ENCODE results near the gene WNT3A.

Gene WNT3A

GRCh38 chr1:228083871-228084278 is 77.1 kb downstream of the WNT3A start (continued):
- no peak for TF ChIP-seq ZNF518A (tag by site-specific recombination; conservative IDR thresholded peaks at IDR 0.05; ENCODE audit: low read depth)
- 0 out of 2 replicates have a peak, but pooled peaks have one; percentile 8 for TF ChIP-seq ZXDB (tag by site-specific recombination; IDR thresholded peaks at IDR 0.05)
- TF ChIP-seq ZNF157 (tag by site-specific recombination; IDR thresholded peaks at IDR 0.05): no peak
- peak; percentile 11; the same call in 1 of the 2 replicates for TF ChIP-seq ZBTB48 (tag by site-specific recombination; IDR thresholded peaks at IDR 0.05)
- peak; percentile 59; the same call in 1 of the 2 replicates for TF ChIP-seq YY1 (tag by site-specific recombination; IDR thresholded peaks at IDR 0.05)
- no peak for TF ChIP-seq ZNF354C (tag by site-specific recombination; IDR thresholded peaks at IDR 0.05; ENCODE audit: borderline replicate concordance, low read depth)
- TF ChIP-seq MEIS1 (CRISPR knock-in tag; IDR thresholded peaks at IDR 0.05; ENCODE audit: borderline replicate concordance): no peak
- TF ChIP-seq ZBTB17 (tag by site-specific recombination; IDR thresholded peaks at IDR 0.05): no peak
- no peak for TF ChIP-seq ZNF398 (tag by site-specific recombination; IDR thresholded peaks at IDR 0.05)
- no peak for TF ChIP-seq ZNF76 (tag by site-specific recombination; IDR thresholded peaks at IDR 0.05; ENCODE audit: borderline replicate concordance, low read depth)
- TF ChIP-seq SCRT2 (tag by site-specific recombination; IDR thresholded peaks at IDR 0.05): 0 out of 2 replicates have a peak, but pooled peaks have one; percentile 17
- TF ChIP-seq GLIS1 (tag by site-specific recombination; IDR thresholded peaks at IDR 0.05): no peak

GRCh38 chr1:228084325-228084724 is 77.5 kb downstream of the WNT3A start:
- 0 out of 2 replicates have a peak, but pooled peaks have one; percentile 1 for TF ChIP-seq ZXDB (tag by site-specific recombination; IDR thresholded peaks at IDR 0.05)
- peak; percentile 75 for TF ChIP-seq ZNF10 (tag by site-specific recombination; IDR thresholded peaks at IDR 0.05)
- no peak for TF ChIP-seq ZNF211 (tag by site-specific recombination; IDR thresholded peaks at IDR 0.05; ENCODE audit: low read depth)
- peak; percentile 86 for TF ChIP-seq GFI1B (tag by site-specific recombination; IDR thresholded peaks at IDR 0.05)

GRCh38 chr1:228084797-228085196 is 78.0 kb downstream of the WNT3A start:
- POLR2A ChIA-PET: interaction anchor here (1.0 kb wide), 1 partner anchor 13 kb away, joined by 3 read pairs; no protein-coding TSS in a partner anchor
- Histone ChIP-seq H3K4me1 (ENCODE audit: control insufficient read depth, insufficient read depth, low read length) (peaks cover 43% of the 10 kb centered on the region), H3K27ac (ENCODE audit: extremely low read depth, low read depth, low read length) (no peak overlapping the region; the same call in 1 of the 2 replicates)
- TF ChIP-seq ZEB2 (tag by site-specific recombination; IDR thresholded peaks at IDR 0.05) (no peak), ZNF391 (tag by site-specific recombination; IDR thresholded peaks at IDR 0.05; ENCODE audit: borderline replicate concordance, low read depth) (no peak), SCRT2 (tag by site-specific recombination; IDR thresholded peaks at IDR 0.05) (no peak), ZNF18 (tag by site-specific recombination; IDR thresholded peaks at IDR 0.05) (no peak), ZNF114 (tag by site-specific recombination; IDR thresholded peaks at IDR 0.05) (no peak), AEBP2 (tag by site-specific recombination; IDR thresholded peaks at IDR 0.05; ENCODE audit: borderline replicate concordance) (no peak), ZFP69B (tag by site-specific recombination; IDR thresholded peaks at IDR 0.05) (no peak), ZBTB1 (tag by site-specific recombination; IDR thresholded peaks at IDR 0.05) (no peak), GLI4 (tag by site-specific recombination; IDR thresholded peaks at IDR 0.05) (no peak)

More at GRCh38 chr1:228084325-228084724, 77.5 kb downstream of the WNT3A start:
- H3K36me3 ChIP-seq (ENCODE audit: control insufficient read depth in 2 of 2, insufficient read depth in 1 of 2, low read length in 2 of 2): peaks cover 0 to 47% of the 10 kb centered on the region in 2 experiments; a peak in 2 of 3 replicates
- peak overlapping the region; percentile 93; the same call in 1 of the 2 replicates for H3K27ac ChIP-seq (ENCODE audit: extremely low read depth, low read depth, low read length)
- peaks cover 41% of the 10 kb centered on the region for H3K4me1 ChIP-seq (ENCODE audit: control insufficient read depth, insufficient read depth, low read length)
- H3K9me3 ChIP-seq (ENCODE audit: control insufficient read depth, insufficient read depth, low read depth, low read length): no peaks in the 10 kb centered on the region
- ChIA-PET CTCF (interaction anchor here (0.6 to 1.2 kb wide), 5 partner anchors 47 to 774 kb away, joined by 3 to 5 read pairs (median 4); no protein-coding TSS in a partner anchor), POLR2A (interaction anchor here (0.7 to 2.9 kb wide), 4 partner anchors 13 to 90 kb away, joined by 3 to 18 read pairs (median 9); partner anchors contain the start of gene IBA57)
- H3K4me3 ChIP-seq (ENCODE audit: low read depth, low read length): peak overlapping the region; percentile 76

More at GRCh38 chr1:228084797-228085196, 78.0 kb downstream of the WNT3A start:
- CTCF ChIA-PET: interaction anchor here (0.6 to 1.2 kb wide), 4 partner anchors 46 to 416 kb away, joined by 3 to 5 read pairs (median 4); no protein-coding TSS in a partner anchor
- H3K9me3 ChIP-seq (ENCODE audit: control insufficient read depth, insufficient read depth, low read depth, low read length): no peaks in the 10 kb centered on the region
- peak overlapping the region; percentile 76 for H3K4me3 ChIP-seq (ENCODE audit: low read depth, low read length)
- H3K36me3 ChIP-seq (ENCODE audit: control insufficient read depth in 2 of 2, insufficient read depth in 1 of 2, low read length in 2 of 2): peaks cover 0 to 49% of the 10 kb centered on the region in 2 experiments; a peak in 2 of 3 replicates
